ENCODE data around the gene NUDT7. TPM values are rescaled to one million over a fixed set of nuclear protein-coding genes. Genes with fewer than 3 reads are reported as not detected.

The NUDT7 gene
- total RNA-seq, 3 donors from 2014 or later = 1.4 to 2.8 (median 1.7) TPM

- Mint-ChIP-seq H3K9me3 (no peaks in the 10 kb centered on the region), H3K27me3 (ENCODE audit: low read depth) (peaks cover 13% of the 10 kb centered on the region), H3K4me3 (no peak overlapping the region), H3K4me1 (ENCODE audit: low read depth) (no peaks in the 10 kb centered on the region), H3K36me3 (ENCODE audit: insufficient read depth) (no peaks in the 10 kb centered on the region)
- no peak for ATAC-seq
- no peak for DNase-seq
Observed at GRCh38 chr16:77780378-77780837, 58.1 kb downstream of the NUDT7 start.

GRCh38 chr16:77781091-77781490 is 58.8 kb downstream of the NUDT7 start:
- no peak overlapping the region for H3K4me3 Mint-ChIP-seq
- ATAC-seq (no peak), DNase-seq (no peak)
- H3K27me3 Mint-ChIP-seq (ENCODE audit: low read depth) = peaks cover 14% of the 10 kb centered on the region
- no peaks in the 10 kb centered on the region for H3K4me1 Mint-ChIP-seq (ENCODE audit: low read depth)
- no peaks in the 10 kb centered on the region for H3K9me3 Mint-ChIP-seq
- H3K36me3 Mint-ChIP-seq (ENCODE audit: insufficient read depth) = no peaks in the 10 kb centered on the region

GRCh38 chr16:77782694-77783093 is 60.4 kb downstream of the NUDT7 start:
- peaks cover 25% of the 10 kb centered on the region for H3K27me3 Mint-ChIP-seq (ENCODE audit: low read depth)
- no peaks in the 10 kb centered on the region for H3K4me1 Mint-ChIP-seq (ENCODE audit: low read depth)
- no peak for ATAC-seq
- no peak for DNase-seq
- no peak overlapping the region for H3K4me3 Mint-ChIP-seq
- no peaks in the 10 kb centered on the region for H3K9me3 Mint-ChIP-seq
- H3K36me3 Mint-ChIP-seq (ENCODE audit: insufficient read depth) = no peaks in the 10 kb centered on the region

GRCh38 chr16:77784441-77785372 is 62.4 kb downstream of the NUDT7 start:
- H3K4me3 Mint-ChIP-seq = no peak overlapping the region
- no peaks in the 10 kb centered on the region for H3K36me3 Mint-ChIP-seq (ENCODE audit: insufficient read depth)
- H3K9me3 Mint-ChIP-seq = no peaks in the 10 kb centered on the region
- no peak for DNase-seq
- H3K4me1 Mint-ChIP-seq (ENCODE audit: low read depth) = peaks cover 3% of the 10 kb centered on the region
- peaks cover 34% of the 10 kb centered on the region for H3K27me3 Mint-ChIP-seq (ENCODE audit: low read depth)
- ATAC-seq = no peak

GRCh38 chr16:77785373-77785764 is 63.1 kb downstream of the NUDT7 start:
- DNase-seq (no peak), ATAC-seq (no peak)
- H3K27me3 Mint-ChIP-seq (ENCODE audit: low read depth) = peaks cover 41% of the 10 kb centered on the region
- H3K4me1 Mint-ChIP-seq (ENCODE audit: low read depth) = peaks cover 5% of the 10 kb centered on the region
- no peak overlapping the region for H3K4me3 Mint-ChIP-seq
- no peaks in the 10 kb centered on the region for H3K36me3 Mint-ChIP-seq (ENCODE audit: insufficient read depth)
- no peaks in the 10 kb centered on the region for H3K9me3 Mint-ChIP-seq

GRCh38 chr16:77786186-77786847 is 64.0 kb downstream of the NUDT7 start:
- DNase-seq (no peak), ATAC-seq (no peak)
- no peak overlapping the region for H3K4me3 Mint-ChIP-seq
- H3K9me3 Mint-ChIP-seq = no peaks in the 10 kb centered on the region
- H3K27me3 Mint-ChIP-seq (ENCODE audit: low read depth) = peaks cover 50% of the 10 kb centered on the region
- H3K36me3 Mint-ChIP-seq (ENCODE audit: insufficient read depth) = no peaks in the 10 kb centered on the region
- H3K4me1 Mint-ChIP-seq (ENCODE audit: low read depth) = peaks cover 5% of the 10 kb centered on the region

GRCh38 chr16:77787452-77787851 is 65.1 kb downstream of the NUDT7 start:
- no peaks in the 10 kb centered on the region for H3K36me3 Mint-ChIP-seq (ENCODE audit: insufficient read depth)
- DNase-seq (no peak), ATAC-seq (no peak)
- peaks cover 61% of the 10 kb centered on the region for H3K27me3 Mint-ChIP-seq (ENCODE audit: low read depth)
- H3K9me3 Mint-ChIP-seq = no peaks in the 10 kb centered on the region
- no peak overlapping the region for H3K4me3 Mint-ChIP-seq
- peaks cover 5% of the 10 kb centered on the region for H3K4me1 Mint-ChIP-seq (ENCODE audit: low read depth)

GRCh38 chr16:77788181-77789084 is 66.1 kb downstream of the NUDT7 start, which contains the start of gene VAT1L:
VAT1L (plus strand) TSS chr16:77788564; CDS start chr16:77788683, 119 bp downstream.
- H3K4me3 Mint-ChIP-seq = peak within 1 kb of the TSS; percentile 77
- no peaks in the 10 kb centered on the region for H3K36me3 Mint-ChIP-seq (ENCODE audit: insufficient read depth)
- H3K4me1 Mint-ChIP-seq (ENCODE audit: low read depth) = peaks cover 5% of the 10 kb centered on the region
- peaks cover 64% of the 10 kb centered on the region for H3K27me3 Mint-ChIP-seq (ENCODE audit: low read depth)
- H3K9me3 Mint-ChIP-seq = no peaks in the 10 kb centered on the region
- ATAC-seq (peak; percentile 67 to 76), DNase-seq (no peak)

- DNase-seq (no peak), ATAC-seq (peak in 1 of 2 donors; percentile 16)
- no peaks in the 10 kb centered on the region for H3K9me3 Mint-ChIP-seq
- peak overlapping the region; percentile 28 for H3K4me3 Mint-ChIP-seq
- peaks cover 66% of the 10 kb centered on the region for H3K27me3 Mint-ChIP-seq (ENCODE audit: low read depth)
- H3K4me1 Mint-ChIP-seq (ENCODE audit: low read depth) = peaks cover 5% of the 10 kb centered on the region
- H3K36me3 Mint-ChIP-seq (ENCODE audit: insufficient read depth) = no peaks in the 10 kb centered on the region
Observed at GRCh38 chr16:77789085-77790008, 67.0 kb downstream of the NUDT7 start.

GRCh38 chr16:77790009-77790372 is 67.7 kb downstream of the NUDT7 start:
- Mint-ChIP-seq H3K27me3 (ENCODE audit: low read depth) (peaks cover 66% of the 10 kb centered on the region), H3K36me3 (ENCODE audit: insufficient read depth) (no peaks in the 10 kb centered on the region), H3K9me3 (no peaks in the 10 kb centered on the region), H3K4me1 (ENCODE audit: low read depth) (peaks cover 5% of the 10 kb centered on the region), H3K4me3 (no peak overlapping the region)
- DNase-seq = no peak
- ATAC-seq = no peak

- no peaks in the 10 kb centered on the region for H3K36me3 Mint-ChIP-seq (ENCODE audit: insufficient read depth)
- DNase-seq (no peak), ATAC-seq (no peak)
- peaks cover 63% of the 10 kb centered on the region for H3K27me3 Mint-ChIP-seq (ENCODE audit: low read depth)
- no peaks in the 10 kb centered on the region for H3K9me3 Mint-ChIP-seq
- peaks cover 5% of the 10 kb centered on the region for H3K4me1 Mint-ChIP-seq (ENCODE audit: low read depth)
- no peak overlapping the region for H3K4me3 Mint-ChIP-seq
Observed at GRCh38 chr16:77790912-77791311, 68.6 kb downstream of the NUDT7 start.
